NCI-H510A treated with DMSO at 0.1 percent for 48 hours (cell line): ENCODE results near the gene ZNF507.

Experiments used
- DNase-seq: peaks from one replicate; lab custom pipeline; 2025; lab: John Stamatoyannopoulos, UW

Gene ZNF507

DNA sequence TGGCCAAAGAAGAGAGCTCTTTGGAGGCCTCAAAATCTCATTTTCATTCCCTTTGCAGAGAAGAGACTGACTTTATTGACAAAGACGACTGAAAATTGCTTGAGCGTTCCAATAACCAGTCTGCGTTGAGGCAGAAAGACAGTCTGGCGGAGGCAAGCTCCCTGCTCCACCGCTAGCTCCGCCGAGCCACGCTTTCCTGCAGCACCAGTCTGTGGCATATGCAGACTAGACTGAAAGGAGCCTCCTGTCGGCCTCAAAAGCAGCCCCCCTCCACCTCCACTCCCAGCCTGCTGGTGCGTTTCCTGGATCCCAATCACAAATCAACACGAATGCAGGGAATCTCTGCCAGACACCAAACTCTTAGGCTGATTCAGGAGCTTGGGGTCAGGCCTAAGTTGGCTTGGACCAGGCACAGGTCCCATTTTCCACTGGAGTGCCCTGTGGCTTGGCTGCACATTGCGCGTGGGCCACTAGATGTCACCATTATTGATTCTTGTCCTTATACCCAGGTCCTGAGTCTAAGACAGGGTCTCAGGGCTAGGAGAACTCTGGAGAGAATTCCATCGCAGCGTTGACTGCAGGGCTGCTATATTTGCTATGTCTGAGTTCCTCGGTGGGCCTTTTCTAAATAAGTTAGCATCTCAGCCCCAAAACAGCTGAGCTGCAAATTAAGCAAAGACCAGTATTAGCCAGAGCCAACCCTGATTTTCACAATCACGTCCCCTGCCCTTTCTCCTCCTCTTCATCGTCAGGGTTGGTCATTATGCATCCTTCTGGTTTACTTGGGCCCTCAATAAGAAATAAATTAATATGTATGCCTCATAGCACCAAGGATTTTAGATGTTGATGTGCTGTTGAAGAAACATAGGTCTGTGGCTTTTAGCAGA lies 5.2 kb upstream of the ZNF507 start:
- DNase-seq, result no peak

DNA sequence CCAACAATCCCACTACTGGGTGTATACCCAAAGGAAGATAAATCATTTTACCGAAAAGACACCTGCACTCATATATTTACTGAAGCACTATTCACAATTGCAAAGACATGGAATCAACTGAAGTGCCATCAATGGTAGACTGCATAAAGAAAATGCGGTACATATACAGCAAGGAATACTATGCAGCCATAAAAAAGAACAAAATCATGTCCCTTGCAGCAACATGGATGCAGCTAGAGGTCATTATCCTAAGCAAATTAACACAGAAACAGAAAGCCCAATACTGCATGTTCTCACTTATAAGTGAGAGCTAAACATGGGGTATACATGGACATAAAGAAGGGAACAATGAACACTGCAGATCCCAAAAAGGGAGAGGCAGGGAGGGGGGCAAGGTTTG lies 2.7 kb upstream of the ZNF507 start:
- DNase-seq, result no peak

DNA sequence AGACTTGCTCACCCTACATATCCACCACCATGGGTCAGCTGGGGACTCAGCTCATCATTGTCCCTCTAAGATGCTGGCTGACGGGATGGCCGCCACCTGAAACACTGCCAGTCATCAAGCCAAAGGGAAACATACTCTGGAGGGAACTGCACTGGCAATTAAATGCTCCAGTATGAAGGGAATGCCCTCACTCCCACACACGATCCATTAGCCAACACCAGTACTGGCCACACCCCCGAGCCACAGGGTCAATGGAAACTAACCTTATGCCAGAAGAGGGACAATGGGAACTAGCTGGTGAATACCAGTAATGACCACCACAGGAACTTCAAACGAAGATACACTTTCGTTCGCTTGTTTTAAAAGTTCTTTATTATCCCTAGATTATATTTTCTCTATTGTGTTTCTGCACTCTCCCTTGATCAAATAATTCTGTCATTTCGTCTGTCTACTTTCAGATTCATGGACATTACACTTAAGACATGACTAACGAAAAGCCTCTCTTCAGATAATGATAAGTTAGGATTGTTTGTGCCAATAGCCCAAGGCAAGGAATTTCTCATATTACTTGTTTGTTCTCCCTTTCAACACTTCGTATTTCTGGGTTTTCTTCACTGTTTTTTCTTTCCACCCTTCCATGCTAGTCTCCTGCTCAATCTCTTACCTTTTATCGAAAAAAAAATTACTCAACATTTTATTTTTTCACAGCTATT lies 1.7 kb upstream of the ZNF507 start:
- DNase-seq, result no peak

DNA sequence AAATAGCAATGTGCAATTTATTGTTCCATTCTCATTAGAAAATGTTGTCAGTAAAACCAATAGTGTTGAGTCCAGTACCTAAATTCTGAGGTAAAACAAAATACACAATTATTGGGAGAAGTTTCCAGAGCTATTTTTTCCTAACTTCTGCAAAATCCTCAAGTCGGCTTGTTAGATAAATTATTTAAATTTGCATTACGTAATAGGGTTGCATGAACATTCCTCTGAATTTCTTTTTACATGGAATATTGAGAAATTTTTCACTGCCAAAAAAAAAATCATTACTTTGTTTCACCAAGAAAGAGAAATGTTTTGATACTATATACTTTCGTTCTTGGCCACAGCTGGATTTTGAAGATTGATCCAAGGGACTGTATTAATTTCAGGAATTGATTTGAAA lies 1.5 kb downstream of the ZNF507 start:
- no peak for DNase-seq

DNA sequence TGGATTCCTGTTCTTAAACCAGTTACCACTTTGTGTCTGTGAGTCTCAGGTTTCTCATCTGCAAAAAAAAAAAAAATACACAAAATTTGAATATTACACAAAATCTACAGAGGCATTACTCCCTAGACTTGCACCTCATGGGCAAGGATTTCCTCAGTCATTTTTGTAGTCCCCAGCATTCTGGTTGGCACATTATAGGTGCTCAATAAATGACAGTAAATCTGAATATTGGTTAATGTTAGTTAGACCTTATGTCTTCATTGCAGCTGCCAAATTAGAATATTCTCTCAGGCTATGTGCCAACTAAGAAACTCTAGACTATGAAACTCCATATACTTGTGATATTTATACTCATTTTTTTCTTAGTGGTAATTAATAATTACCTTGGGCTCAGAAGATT lies 2.2 kb downstream of the ZNF507 start:
- no peak for DNase-seq

DNA sequence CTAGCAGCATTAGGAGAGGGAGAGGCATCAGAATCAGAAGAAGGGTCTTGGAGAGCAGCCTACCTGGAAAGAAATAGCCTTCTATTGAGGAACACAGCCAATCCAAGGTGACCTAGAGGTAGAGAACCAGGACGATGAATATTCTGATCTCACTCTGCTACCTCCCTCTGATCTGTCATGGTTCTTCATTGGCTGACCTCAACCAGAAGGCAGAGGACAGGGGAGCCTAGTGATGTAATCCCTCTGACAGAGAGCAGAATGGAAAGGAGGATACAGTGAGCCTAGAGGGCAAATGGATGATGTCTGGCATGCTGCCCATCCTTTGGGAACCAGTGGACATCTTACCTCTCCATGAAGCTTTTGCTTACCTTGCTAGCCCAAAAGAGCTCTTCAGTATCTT lies 3.6 kb downstream of the ZNF507 start:
- DNase-seq, result no peak

DNA sequence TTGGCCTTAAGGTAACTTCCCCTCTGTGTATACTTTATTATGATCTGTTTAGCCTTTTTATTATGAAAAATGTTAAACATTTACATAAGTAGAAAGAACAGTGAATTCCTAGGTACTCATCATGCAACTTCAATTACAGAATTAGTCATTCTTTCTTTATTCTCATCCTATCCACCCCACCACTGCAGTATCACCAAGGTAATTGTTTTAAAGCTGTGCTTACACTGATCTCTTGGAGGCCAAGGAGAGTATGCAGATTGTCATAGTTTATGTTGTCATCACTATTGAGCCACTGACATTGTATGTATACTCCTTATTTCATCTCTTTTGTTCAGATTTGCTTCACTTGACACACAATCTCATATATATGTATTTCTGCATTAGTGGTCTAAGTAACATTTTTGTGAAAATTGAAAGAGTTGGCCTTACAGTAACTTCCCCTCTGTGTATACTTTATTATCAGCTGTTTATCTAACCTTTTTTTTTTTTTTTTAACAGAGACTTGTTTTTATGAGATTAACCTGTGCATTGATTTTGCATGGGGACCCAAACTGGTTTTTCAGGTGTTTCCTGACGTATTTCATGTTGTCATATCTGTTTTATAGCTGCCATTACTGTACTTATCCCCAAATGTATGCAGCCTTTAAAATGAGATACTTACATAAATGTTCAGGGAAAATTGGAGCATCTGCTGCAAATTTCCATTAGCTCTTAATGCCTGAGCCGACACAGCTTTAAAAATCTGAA lies 4.5 kb downstream of the ZNF507 start:
- DNase-seq, result no peak

DNA sequence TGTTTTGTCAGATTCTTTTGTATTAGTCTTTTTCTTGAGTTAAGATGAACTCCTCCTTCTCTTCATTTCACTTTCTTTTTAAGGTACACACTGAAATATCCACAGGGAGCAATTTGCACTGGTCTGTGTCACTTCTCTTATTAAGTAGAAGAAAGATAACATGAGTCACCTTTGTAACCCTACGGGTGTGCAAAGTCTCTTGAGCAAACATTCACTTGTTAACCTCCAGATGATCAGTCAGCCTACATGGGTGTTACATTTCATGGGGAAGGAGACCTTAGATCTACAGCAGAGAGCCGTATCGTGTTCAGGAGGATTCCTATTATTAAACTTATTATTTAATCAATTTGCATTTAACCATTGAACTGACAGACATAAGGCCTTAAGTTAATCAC lies 5.1 kb downstream of the ZNF507 start:
- no peak for DNase-seq

DNA sequence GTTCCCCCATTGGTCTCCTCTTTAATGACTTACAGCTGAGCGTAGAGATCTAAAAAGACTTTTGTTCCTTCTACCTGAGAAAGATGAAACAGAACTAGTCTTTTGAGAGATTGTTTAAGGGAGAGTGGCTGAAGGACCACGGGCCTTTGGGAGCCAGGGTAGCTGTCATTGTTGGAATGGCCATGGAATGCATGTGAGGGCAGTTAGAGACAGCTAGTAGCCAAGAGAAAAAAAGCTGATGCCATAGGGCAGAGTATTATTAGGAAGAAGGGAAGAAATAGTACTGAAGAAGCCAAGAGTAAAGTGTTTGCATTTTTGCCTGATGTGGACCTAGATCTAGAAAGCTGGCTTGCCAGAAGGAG lies 5.6 kb downstream of the ZNF507 start:
- no peak for DNase-seq

DNA sequence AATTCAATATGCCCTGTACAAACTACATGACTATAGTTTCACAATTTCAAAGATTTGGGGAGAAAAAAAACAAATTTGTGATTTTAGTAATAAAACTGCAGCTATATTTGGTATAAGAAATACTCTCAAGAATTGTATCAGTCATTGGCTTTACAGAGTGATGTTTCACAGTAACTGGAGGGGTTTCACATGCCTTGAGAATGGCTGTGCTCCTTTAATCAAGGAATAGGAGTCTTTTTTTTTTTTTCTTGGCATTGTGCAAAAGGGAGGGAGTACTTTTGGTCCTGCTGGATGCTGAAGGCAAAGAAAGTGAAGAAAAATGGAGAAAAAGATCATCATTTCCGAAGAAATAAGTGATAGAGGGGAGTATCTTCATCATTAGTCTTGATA lies 6.8 kb downstream of the ZNF507 start:
- DNase-seq, result no peak

DNA sequence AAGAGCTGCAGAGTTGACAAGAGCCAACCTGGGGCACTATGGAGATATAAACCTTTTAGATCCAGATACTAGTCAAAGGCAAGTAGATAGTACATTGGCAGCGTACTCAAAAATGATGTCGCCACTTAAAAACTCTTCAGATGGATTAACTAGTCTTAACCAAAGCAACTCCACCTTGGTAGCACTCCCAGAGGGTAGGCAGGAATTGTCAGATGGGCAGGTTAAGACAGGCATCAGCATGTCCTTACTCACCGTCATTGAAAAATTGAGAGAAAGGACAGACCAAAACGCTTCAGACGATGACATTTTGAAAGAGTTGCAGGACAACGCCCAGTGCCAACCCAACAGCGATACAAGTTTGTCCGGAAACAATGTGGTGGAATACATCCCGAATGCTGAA lies 8.9 kb downstream of the ZNF507 start:
- DNase-seq, result no peak

DNA sequence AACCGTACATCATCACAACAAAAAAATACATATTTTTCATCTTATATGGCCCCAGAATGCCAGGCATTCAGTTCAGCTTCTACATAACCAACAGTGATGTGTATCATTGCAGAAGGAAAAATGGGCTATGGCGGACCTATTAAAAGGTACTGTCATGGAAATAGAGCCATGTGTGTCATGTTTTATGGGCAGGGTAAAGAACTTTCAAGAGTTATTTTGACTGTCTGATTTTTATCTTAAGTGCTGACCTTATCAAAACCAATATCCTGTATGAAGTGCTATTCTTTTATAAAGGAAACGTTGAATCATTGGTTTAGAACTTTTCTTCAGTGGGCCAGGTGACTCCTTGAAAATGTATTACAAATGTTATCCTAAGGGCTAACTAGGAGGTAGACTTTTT lies 9.9 kb downstream of the ZNF507 start:
- no peak for DNase-seq

DNA sequence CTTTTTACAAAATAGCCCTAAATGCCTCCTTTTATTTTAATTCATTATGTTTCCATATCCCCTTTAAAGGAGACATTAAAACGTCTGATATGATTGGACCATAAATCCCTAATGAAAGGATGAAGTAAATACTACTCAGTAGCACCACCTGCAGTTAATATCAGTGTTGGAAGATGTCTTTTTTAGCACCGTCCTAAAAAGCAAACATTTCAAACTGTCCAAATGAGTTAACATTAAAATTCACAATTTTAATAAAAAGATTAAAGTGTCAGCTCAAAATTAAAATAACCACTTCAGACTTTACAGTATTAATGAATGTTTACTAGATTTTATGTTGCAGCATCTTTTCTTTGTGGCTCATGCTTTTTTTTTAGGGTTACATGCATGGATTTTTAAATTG lies 12.3 kb downstream of the ZNF507 start:
- no peak for DNase-seq

DNA sequence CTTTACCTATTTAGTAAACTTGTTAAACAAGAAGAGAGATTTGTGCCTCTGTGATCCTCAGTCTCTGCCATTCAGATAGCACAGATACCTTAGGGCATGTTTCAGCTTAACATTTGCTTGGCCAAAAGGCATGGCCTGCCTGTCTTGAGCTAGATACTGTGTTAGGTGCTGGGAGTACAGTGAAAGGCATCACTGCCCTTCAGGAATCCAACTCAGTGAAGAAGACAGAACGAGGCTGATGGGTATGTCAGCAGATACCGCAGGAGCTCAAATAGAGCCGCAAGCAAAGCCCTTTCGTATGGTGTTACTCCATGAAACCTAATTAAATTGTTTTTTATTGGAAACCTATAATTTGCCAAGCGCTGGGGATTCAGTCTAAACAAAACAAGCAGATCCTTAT lies 12.9 kb downstream of the ZNF507 start:
- no peak for DNase-seq

DNA sequence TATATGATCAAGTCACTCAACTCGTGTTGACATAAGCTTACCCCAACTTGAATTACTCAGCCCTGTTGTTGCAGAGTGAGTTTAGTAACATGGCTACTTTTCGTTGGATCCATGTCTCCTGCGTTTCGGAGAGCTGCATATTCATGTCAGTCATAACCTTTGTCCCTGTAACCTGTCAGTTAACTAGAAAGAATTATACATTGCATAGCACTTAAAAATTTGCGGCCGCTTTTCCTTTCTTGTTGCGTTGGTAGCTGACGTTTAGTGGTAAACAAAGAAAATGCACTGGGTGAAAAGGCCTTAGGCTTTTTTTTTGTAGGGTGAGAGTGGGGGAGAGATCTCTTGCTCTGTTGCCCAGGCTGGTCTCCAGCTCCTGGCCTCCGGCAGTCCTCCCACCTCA lies 14.2 kb downstream of the ZNF507 start:
- no peak for DNase-seq

DNA sequence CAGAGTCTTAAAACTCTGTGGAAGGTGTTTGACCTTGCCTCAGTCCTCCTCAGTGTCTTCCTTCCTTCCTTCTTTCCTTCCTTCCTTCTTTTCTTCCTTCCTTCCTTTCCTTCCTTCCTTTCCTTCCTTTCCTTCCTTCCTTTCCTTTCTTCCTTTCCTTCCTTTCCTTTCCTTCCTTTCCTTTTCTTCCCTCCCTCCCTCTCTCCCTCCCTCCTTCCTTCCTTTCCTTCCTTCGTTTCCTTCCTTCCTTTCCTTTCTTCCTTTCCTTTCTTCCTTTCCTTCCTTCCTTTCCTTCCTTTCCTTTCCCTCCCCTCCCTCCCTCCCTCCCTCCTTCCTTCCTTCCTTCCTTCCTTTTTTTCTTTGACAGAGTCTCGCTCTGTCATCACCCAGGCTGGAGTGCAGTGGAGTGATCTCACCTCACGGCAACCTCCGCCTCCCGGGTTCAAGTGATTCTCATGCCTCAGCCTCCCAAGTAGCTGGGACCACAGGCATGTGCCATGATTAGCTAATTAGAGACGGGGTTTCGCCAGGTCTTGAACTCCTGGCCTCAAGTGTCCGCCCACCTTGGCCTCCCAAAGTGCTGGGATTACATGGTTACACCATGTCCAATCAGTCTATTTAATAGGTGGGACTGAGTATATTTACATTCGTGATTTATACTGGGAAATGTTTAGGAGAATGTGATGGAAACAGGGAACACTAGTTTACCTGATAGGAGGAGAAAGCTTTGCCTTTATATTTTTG lies 16.3 kb downstream of the ZNF507 start:
- DNase-seq, result no peak

DNA sequence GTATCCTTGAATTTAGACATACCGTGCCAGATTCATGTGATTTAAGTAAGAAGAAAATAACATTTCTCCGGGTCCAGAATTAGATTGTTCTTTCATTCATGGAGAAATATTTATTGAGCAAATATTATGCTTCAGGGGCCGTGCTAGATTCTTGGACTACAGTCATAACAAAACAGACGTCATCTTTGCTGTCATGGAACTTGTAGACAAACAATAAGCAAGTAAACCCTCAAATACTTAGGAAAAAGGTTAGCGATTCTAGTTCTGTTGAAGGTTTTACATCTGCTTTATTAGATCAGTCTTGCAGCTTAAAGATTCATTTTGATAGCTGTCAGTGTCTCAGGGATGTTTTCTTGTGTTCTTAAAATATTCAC lies 16.9 kb downstream of the ZNF507 start:
- DNase-seq, result no peak

DNA sequence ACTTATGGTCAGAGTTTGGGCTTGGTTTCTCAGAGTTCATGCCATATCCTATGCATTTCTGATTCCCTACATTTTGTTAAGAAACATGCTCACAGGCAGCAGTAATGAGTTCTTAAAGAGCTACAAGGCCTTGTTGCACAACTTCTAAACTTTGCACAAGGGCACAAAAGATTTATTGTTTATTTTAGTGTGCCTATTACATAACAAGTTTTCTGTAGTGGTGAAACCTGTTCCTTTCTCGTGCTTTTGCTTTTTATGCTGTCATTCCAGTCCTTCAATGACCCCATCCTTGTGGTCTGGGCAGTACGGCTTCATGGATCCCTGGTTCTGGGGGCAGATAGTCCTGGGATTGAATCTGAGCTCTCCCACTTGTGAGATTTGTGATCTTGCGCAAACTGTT lies 17.8 kb downstream of the ZNF507 start:
- DNase-seq, result no peak

DNA sequence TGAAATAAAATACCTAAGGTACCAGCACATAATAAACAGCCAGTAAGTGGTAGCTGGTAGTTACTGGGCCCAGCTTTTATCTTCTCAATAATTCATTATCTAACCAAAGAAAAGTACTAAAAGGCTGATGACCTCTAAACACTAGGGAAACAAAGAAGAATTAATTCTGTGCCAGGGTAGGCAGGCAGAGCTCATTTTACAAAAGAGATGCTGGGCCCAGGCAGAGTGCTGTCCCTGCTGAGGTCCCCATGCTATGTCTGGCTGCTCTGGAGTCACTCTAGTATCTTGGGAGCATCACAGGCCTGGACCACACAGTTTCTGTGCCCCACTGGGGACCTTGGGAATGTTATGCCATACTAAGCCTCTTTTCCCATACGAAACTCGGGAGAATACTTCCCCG lies 18.2 kb downstream of the ZNF507 start:
- DNase-seq, result no peak

DNA sequence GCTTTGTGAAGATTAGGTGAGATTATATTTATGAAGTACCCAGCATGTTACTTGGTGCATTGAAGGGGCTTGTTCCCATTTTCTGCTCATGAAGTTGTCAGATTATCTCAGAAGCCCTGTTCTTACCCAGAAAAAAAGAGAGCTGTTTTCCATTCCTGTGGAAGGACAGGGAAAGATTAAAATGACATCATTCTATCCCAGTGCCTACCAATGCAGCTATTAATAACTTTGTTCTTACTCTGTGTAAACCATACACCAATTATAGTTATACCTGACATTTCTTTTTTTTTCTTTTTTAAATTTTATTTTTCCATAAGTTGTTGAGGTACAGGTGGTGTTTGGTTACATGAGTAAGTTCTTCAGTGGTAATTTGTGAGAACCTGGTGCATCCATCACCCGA lies 18.6 kb downstream of the ZNF507 start:
- no peak for DNase-seq

DNA sequence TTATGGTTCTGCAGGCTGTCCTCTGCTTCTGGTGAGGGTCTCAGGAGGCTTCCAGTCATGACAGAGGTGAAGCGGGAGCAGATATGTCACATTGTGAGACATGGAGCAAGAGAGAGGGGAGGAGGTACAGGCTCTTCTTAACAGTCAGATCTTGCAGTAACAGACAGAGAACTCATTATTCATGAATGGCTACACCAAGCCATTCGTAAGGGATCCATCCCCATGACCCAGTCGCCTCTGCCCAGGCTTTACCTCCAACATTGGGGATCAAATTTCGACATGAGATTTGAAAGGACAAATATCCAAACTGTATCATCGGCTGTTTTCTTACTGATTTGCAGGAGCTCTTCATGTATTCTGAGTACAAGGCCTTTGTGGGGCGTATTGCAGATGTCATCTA lies 21.7 kb downstream of the ZNF507 start:
- no peak for DNase-seq

DNA sequence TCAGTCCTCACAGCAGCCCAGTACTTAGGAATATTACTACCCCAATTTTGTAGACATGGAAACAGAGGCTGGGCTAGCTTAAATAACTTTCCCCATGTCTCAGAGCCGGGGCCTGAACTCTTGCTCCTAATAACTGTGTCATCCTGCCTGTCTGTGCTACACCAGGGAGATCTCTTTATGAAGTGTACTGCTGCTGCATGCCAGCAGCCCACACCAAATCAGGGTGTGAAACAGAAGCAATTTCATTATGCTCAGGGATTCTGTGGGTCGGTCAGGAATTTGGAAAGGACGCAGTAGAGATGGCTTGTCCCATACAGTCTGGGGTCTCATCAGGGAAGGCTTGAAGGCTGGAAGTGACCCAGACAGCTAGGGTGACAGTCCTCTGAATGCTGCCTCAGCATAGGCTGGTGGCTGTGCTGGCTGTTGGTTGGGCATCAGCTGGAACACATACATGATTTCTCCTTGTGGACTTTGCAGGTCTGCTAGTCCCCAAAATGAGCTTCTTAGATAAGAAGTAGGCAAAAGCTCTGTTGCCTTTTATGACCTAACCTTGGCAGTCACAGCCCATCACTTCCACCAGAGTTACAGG lies 22.6 kb downstream of the ZNF507 start:
- DNase-seq, result no peak
